Non-pigmented ciliary epithelial cell (primary cell): ENCODE data around the gene CCR5AS.
"Not testable (repeated sequence)": the region's sequence is repeated elsewhere in the genome, so short reads cannot be mapped to it uniquely, and the experiment has no call there.

Experiments
- DNase-seq: peaks from one replicate; pipeline ENCODE4 v3.0.0-alpha.2; 2010; ENCODE audit warnings: low read depth

The CCR5AS gene

GRCh38 chr3:46402902-46403301, 4.0 kb downstream of the CCR5AS start:
- not testable (repeated sequence) for DNase-seq

- DNase-seq = no peak
Observed at GRCh38 chr3:46401579-46401978, 5.3 kb downstream of the CCR5AS start.

GRCh38 chr3:46400846-46401245, 6.0 kb downstream of the CCR5AS start:
- no peak for DNase-seq

GRCh38 chr3:46400000-46400734, 6.7 kb downstream of the CCR5AS start:
- peak; percentile 20 for DNase-seq

- DNase-seq = no peak
Observed at GRCh38 chr3:46399557-46399956, 7.3 kb downstream of the CCR5AS start.

GRCh38 chr3:46399098-46399497, 7.8 kb downstream of the CCR5AS start:
- no peak for DNase-seq

- no peak for DNase-seq
Observed at GRCh38 chr3:46398186-46398955, 8.5 kb downstream of the CCR5AS start.

GRCh38 chr3:46397111-46397510, 9.8 kb downstream of the CCR5AS start:
- no peak for DNase-seq

- no peak for DNase-seq
Observed at GRCh38 chr3:46395766-46396530, 10.9 kb downstream of the CCR5AS start.

- DNase-seq = no peak
Observed at GRCh38 chr3:46395210-46395661, 11.6 kb downstream of the CCR5AS start.

- DNase-seq = no peak
Observed at GRCh38 chr3:46393554-46394434, 13.1 kb downstream of the CCR5AS start.

- DNase-seq = no peak
Observed at GRCh38 chr3:46393011-46393410, 13.9 kb downstream of the CCR5AS start.

- not testable (repeated sequence) for DNase-seq
Observed at GRCh38 chr3:46391526-46391925, 15.3 kb downstream of the CCR5AS start.

GRCh38 chr3:46389306-46389705, 17.6 kb downstream of the CCR5AS start:
- no peak for DNase-seq

GRCh38 chr3:46388847-46389246, 18.0 kb downstream of the CCR5AS start:
- DNase-seq = not testable (repeated sequence)

- peak; percentile 27 for DNase-seq
Observed at GRCh38 chr3:46386205-46386604, 20.7 kb downstream of the CCR5AS start.

GRCh38 chr3:46383951-46384330, 22.9 kb downstream of the CCR5AS start:
- no peak for DNase-seq

- DNase-seq = no peak
Observed at GRCh38 chr3:46383211-46383950, 23.5 kb downstream of the CCR5AS start.

- DNase-seq = no peak
Observed at GRCh38 chr3:46381625-46382024, 25.2 kb downstream of the CCR5AS start.

GRCh38 chr3:46380471-46381221, 26.2 kb downstream of the CCR5AS start:
- DNase-seq = no peak
